ENCODE measurements around the gene TRIL.

GRCh38 chr7:28941633-28942032 lies 16.5 kb downstream of the TRIL start:
- TF ChIP-seq E2F1 (CRISPR knock-in tag; IDR thresholded peaks at IDR 0.05) (no peak), CTCF (IDR thresholded peaks at IDR 0.05) (no peak), USF1 (CRISPR knock-in tag; IDR thresholded peaks at IDR 0.05) (no peak), NFYB (CRISPR knock-in tag; conservative IDR thresholded peaks at IDR 0.05; ENCODE audit: low read depth) (no peak), PREB (CRISPR knock-in tag; IDR thresholded peaks at IDR 0.05; ENCODE audit: borderline replicate concordance) (no peak), ZSCAN18 (CRISPR knock-in tag; IDR thresholded peaks at IDR 0.05) (no peak), MLX (CRISPR knock-in tag; IDR thresholded peaks at IDR 0.05) (no peak), CREB1 (CRISPR knock-in tag; IDR thresholded peaks at IDR 0.05) (no peak), MYBL2 (CRISPR knock-in tag; IDR thresholded peaks at IDR 0.05) (no peak), TCF7 (CRISPR knock-in tag; IDR thresholded peaks at IDR 0.05; ENCODE audit: low read depth) (no peak), ATF6 (CRISPR knock-in tag; IDR thresholded peaks at IDR 0.05) (no peak), IRF2 (CRISPR knock-in tag; IDR thresholded peaks at IDR 0.05; ENCODE audit: borderline replicate concordance, low read depth) (no peak), RELA (CRISPR knock-in tag; IDR thresholded peaks at IDR 0.05; ENCODE audit: borderline replicate concordance) (no peak)
